Measurements from ENCODE around the gene CDC25A. TPM values are rescaled to one million over a fixed set of nuclear protein-coding genes. Genes with fewer than 3 reads are reported as not detected.
"Not testable (repeated sequence)": the region's sequence is repeated elsewhere in the genome, so short reads cannot be mapped to it uniquely, and the experiment has no call there.

CDC25A gene
- total RNA-seq, 2 donors from 2014 or later, result 35.8 to 76.7 TPM

DNA sequence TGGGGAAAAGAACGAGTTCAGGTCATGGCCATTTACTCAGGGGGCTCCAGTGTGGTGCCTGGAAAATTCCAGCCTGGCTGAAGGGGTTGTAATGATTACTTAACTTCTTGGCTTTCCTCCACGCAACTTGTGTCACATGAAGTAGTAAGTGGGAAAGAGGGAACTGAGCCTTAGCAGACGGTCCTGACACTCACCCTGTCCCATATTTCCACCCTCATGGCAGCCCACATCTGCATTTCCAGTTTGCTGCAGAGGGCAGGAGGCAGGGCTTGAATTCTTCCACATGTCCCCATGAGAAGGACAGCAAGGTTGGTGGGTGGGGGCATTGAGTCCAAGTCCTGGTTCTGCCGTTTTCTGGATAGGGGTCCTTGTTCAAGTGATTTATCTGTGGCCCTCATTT lies 27.2 kb upstream of the CDC25A start:
- no peak overlapping the region for H3K27ac Mint-ChIP-seq
- no peak for DNase-seq (ENCODE audit: low spot score)
- H3K27me3 Mint-ChIP-seq, result no peaks in the 10 kb centered on the region

DNA sequence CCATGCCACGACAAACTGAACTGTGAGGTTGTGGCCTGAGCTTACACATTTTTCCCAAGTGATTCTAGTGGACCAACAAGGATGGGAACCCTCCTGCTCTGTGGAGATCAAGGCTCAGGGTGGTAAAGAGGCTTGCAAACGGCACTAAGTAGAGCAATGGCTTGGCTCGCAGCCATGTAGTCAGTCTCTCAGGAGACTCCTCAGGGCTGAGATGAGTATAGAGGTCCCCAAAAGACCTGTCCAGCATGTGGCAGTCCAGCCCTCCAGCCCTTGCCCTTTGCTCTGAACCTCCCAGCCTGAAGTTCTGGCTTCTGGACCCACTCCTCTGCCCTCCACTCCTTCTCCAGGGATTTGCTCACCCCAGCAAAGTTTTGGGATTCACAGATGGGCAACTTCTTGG lies 26.8 kb upstream of the CDC25A start:
- H3K27me3 Mint-ChIP-seq, result no peaks in the 10 kb centered on the region
- H3K36me3 Mint-ChIP-seq, result no peaks in the 10 kb centered on the region
- peak in 1 of 2 donors; percentile 18 for ATAC-seq
- DNase-seq (ENCODE audit: low spot score), result no peak
- H3K27ac Mint-ChIP-seq, result no peak overlapping the region
- H3K9me3 Mint-ChIP-seq, result no peaks in the 10 kb centered on the region
- no peak overlapping the region for H3K4me3 Mint-ChIP-seq
- no peaks in the 10 kb centered on the region for H3K4me1 Mint-ChIP-seq (ENCODE audit: low read depth in 2 of 2)

More for the DNA sequence above, 27.2 kb upstream of the CDC25A start:
- H3K4me3 Mint-ChIP-seq, result no peak overlapping the region
- no peak for ATAC-seq
- no peaks in the 10 kb centered on the region for H3K4me1 Mint-ChIP-seq (ENCODE audit: low read depth in 2 of 2)
- H3K9me3 Mint-ChIP-seq, result no peaks in the 10 kb centered on the region
- H3K36me3 Mint-ChIP-seq, result no peaks in the 10 kb centered on the region

DNA sequence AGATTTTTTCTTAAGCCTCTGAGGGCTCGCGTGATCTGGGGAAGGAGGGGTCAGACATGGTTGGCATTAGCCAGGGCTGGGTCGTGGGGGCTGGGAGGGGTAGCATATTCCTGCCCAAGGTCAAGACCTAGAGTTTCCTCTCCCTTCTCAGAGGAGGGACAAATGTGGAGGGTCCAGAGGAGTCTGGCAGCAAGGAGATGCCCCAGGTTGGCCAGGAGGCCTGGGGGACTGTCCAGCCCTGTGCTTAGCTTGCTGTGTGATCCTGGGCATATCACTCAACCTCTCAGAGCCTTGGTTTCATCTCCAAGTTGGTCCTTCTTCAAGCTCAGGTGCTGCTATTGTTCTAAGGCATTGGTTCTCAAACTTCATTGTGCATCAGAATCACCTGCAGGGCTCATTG lies 26.0 kb upstream of the CDC25A start:
- H3K36me3 Mint-ChIP-seq, result no peaks in the 10 kb centered on the region
- no peak for DNase-seq (ENCODE audit: low spot score)
- ATAC-seq, result no peak
- H3K27me3 Mint-ChIP-seq, result no peaks in the 10 kb centered on the region
- H3K4me3 Mint-ChIP-seq, result no peak overlapping the region
- H3K4me1 Mint-ChIP-seq (ENCODE audit: low read depth in 2 of 2), result no peaks in the 10 kb centered on the region
- H3K27ac Mint-ChIP-seq, result no peak overlapping the region
- no peaks in the 10 kb centered on the region for H3K9me3 Mint-ChIP-seq

DNA sequence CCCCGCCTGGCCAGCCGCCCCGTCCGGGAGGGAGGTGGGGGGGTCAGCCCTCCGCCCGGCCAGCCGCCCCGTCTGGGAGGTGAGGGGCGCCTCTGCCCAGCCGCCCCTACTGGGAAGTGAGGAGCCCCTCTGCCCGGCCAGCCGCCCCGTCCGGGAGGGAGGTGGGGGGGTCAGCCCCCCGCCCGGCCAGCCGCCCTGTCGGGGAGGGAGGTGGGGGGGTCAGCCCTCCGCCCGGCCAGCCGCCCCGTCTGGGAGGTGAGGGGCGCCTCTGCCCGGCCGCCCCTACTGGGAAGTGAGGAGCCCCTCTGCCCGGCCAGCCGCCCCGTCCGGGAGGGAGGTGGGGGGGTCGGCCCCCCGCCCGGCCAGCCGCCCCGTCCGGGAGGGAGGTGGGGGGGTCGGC lies 23.6 kb upstream of the CDC25A start:
- H3K36me3 Mint-ChIP-seq; H3K27ac Mint-ChIP-seq; H3K9me3 Mint-ChIP-seq; DNase-seq (ENCODE audit: low spot score); H3K27me3 Mint-ChIP-seq; ATAC-seq; H3K4me3 Mint-ChIP-seq; H3K4me1 Mint-ChIP-seq (ENCODE audit: low read depth in 2 of 2): not testable (repeated sequence)

DNA sequence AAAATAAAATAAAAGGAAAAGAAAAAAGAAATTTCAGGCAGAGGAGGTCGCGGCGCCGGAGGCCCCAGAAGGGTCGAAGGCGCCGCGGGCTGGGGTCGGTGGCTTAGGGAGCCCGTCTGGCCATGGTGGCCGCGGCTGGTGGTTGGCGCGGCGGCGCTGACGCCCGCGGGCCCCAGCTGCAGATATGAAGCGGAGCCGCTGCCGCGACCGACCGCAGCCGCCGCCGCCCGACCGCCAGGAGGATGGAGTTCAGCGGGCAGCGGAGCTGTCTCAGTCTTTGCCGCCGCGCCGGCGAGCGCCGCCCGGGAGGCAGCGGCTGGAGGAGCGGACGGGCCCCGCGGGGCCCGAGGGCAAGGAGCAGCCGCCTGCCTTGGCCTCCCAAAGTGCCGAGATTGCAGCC lies 22.3 kb upstream of the CDC25A start:
- H3K27me3 Mint-ChIP-seq, H3K4me3 Mint-ChIP-seq, H3K9me3 Mint-ChIP-seq: not testable (repeated sequence)

DNA sequence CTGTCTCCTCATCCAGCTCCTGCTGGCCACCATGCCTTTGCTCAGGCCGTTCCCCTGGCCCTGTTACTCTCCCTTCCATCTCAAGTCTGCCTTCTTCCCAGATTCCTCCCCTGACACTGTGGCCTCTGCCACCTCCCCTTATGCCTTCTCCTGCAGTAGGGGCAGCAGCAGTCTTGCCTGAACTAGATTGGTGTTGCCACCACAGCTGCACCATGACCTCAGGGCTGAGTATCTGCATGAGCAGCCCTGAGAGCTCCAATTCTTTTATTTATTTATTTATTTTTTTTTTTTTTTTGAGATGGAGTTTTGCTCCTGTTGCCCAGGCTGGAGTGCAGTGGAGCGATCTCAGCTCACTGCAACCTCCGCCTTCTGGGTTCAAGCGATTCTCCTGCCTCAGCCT lies 21.2 kb upstream of the CDC25A start:
- no peaks in the 10 kb centered on the region for H3K4me1 Mint-ChIP-seq (ENCODE audit: low read depth in 2 of 2)
- H3K4me3 Mint-ChIP-seq, result no peak overlapping the region
- H3K27ac Mint-ChIP-seq, result no peak overlapping the region
- no peaks in the 10 kb centered on the region for H3K36me3 Mint-ChIP-seq
- DNase-seq (ENCODE audit: low spot score) (no peak), ATAC-seq (peak in 1 of 2 donors; percentile 55)
- H3K9me3 Mint-ChIP-seq, result no peaks in the 10 kb centered on the region
- H3K27me3 Mint-ChIP-seq, result no peaks in the 10 kb centered on the region

More for the DNA sequence above, 22.3 kb upstream of the CDC25A start:
- H3K27ac Mint-ChIP-seq; H3K36me3 Mint-ChIP-seq; DNase-seq (ENCODE audit: low spot score); H3K4me1 Mint-ChIP-seq (ENCODE audit: low read depth in 2 of 2); ATAC-seq: not testable (repeated sequence)

DNA sequence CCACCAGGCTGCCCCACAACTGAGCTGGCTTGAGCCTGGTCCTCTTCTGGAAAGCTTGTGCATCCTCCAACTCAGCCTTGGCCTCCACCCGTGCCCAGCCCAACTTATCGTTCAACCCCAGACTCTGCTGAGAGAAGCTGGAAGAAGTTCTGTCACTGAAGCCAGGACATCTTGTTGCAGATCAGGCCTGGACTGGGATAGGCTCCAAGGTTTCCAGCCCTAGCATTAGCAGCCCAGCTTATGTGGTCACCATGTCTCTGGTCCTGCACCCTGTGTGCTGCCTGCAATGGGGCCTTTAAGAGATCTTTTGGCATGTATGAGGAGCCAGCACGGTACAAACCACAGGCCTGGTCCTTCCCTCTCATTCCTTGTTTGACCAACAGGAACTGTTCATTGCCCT lies 19.9 kb upstream of the CDC25A start:
- H3K36me3 Mint-ChIP-seq, result no peaks in the 10 kb centered on the region
- no peak overlapping the region for H3K27ac Mint-ChIP-seq
- H3K4me1 Mint-ChIP-seq (ENCODE audit: low read depth in 2 of 2), result no peaks in the 10 kb centered on the region
- ATAC-seq, result peak in 1 of 2 donors; percentile 43
- H3K4me3 Mint-ChIP-seq, result no peak overlapping the region
- H3K27me3 Mint-ChIP-seq, result no peaks in the 10 kb centered on the region
- no peak for DNase-seq (ENCODE audit: low spot score)
- H3K9me3 Mint-ChIP-seq, result no peaks in the 10 kb centered on the region

DNA sequence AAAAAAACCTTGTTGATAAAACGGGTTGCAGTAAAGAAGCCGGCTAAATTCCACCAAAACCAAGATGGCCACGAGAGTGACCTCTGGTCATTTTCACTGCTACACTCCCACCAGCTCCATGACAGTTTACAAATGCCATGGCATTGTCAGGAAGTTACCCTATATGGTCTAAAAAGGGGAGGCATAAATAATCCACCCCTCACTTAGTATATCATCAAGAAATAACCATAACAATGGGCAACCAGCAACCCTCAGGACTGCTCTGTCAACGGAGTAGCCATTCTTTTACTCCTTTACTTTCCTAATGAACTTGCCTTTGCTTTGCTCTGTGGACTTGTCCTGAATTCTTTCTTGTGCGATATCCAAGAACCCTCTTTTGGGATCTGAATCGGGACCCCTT lies 14.4 kb upstream of the CDC25A start:
- Mint-ChIP-seq H3K27ac (no peak overlapping the region), H3K4me3 (no peak overlapping the region)

DNA sequence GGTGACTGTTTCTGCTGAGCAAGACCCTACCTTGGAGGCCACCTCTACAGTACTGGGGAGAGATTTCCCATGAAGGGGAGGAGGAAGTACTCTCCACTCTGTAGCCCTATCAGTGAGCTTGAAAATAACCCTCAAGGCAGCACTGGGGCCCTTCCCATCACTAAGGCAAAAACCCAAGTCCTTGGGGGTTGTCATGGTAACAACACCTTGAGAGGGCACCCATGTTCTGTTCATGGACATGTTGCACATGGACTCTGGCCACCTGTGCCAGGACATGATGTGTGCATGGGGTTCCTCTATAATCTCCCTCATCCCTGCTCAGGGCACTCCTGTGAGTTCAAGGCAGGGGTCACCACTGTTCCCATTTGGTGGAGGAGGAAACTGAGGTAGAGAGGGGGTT lies 10.9 kb upstream of the CDC25A start:
- Mint-ChIP-seq H3K4me1 (ENCODE audit: low read depth in 2 of 2) (no peaks in the 10 kb centered on the region), H3K4me3 (no peak overlapping the region), H3K9me3 (no peaks in the 10 kb centered on the region), H3K36me3 (no peaks in the 10 kb centered on the region), H3K27ac (no peak overlapping the region), H3K27me3 (no peaks in the 10 kb centered on the region)
- ATAC-seq (no peak), DNase-seq (ENCODE audit: low spot score) (no peak)

More for the DNA sequence above, 14.4 kb upstream of the CDC25A start:
- Mint-ChIP-seq H3K9me3 (no peaks in the 10 kb centered on the region), H3K4me1 (ENCODE audit: low read depth in 2 of 2) (no peaks in the 10 kb centered on the region), H3K36me3 (no peaks in the 10 kb centered on the region), H3K27me3 (no peaks in the 10 kb centered on the region)
- no peak for ATAC-seq
- DNase-seq (ENCODE audit: low spot score), result no peak

DNA sequence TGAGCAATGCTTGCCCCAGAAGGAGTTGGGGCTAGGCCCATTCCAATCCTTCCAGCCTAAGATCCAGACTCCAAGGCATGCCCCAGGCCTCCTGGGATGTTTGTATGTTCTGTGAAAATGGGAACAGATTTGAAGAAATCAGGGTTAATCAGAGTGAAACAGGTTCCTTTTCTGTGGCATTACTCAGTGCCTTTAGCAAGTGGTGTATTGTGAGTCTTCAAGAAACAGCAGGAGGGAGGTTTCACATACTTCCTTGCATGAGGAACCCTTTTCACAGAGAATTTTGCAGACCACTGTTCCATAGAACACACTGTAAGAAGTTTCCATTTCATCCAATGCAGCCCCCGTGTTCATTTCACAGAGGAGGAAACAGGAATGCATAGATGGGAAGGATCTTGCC lies 8.4 kb upstream of the CDC25A start:
- no peak overlapping the region for H3K27ac Mint-ChIP-seq
- no peaks in the 10 kb centered on the region for H3K27me3 Mint-ChIP-seq
- ATAC-seq, result no peak
- no peaks in the 10 kb centered on the region for H3K4me1 Mint-ChIP-seq (ENCODE audit: low read depth in 2 of 2)
- no peak for DNase-seq (ENCODE audit: low spot score)
- H3K36me3 Mint-ChIP-seq, result no peaks in the 10 kb centered on the region
- no peak overlapping the region for H3K4me3 Mint-ChIP-seq
- no peaks in the 10 kb centered on the region for H3K9me3 Mint-ChIP-seq

DNA sequence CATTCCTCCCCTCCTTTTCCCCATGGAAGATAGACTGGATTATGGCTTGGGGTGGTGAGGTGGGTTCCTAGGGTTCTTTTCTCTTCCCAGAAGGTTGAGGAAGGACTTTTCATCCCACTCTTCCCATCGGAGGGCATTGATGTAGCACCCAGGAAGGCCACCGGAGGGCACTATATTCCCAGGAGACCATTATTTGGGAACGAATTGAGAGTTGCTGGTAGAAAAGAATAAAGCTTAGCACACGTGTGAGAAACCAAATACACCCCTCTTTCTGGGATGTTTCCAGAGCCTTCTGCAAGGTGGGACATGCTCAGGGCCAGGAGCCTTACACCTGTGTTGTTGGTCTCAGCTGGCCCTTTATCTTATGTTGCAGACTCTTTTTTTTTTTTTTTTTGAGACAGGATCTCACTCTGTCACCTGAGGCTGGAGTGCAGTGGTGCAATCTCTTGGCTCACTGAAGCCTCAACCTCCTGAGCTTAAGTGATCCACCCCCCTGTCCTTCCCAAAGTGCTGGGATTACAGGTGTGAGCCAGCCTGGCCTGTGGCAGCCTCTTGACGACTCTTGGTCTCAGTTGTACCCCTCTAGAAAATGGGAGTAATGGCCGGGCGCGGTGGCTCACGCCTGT lies 6.3 kb upstream of the CDC25A start:
- ATAC-seq (no peak), DNase-seq (ENCODE audit: low spot score) (no peak)
- H3K4me3 Mint-ChIP-seq, result no peak overlapping the region
- no peak overlapping the region for H3K27ac Mint-ChIP-seq
- no peaks in the 10 kb centered on the region for H3K4me1 Mint-ChIP-seq (ENCODE audit: low read depth in 2 of 2)
- H3K9me3 Mint-ChIP-seq, result no peaks in the 10 kb centered on the region
- no peaks in the 10 kb centered on the region for H3K27me3 Mint-ChIP-seq
- no peaks in the 10 kb centered on the region for H3K36me3 Mint-ChIP-seq

DNA sequence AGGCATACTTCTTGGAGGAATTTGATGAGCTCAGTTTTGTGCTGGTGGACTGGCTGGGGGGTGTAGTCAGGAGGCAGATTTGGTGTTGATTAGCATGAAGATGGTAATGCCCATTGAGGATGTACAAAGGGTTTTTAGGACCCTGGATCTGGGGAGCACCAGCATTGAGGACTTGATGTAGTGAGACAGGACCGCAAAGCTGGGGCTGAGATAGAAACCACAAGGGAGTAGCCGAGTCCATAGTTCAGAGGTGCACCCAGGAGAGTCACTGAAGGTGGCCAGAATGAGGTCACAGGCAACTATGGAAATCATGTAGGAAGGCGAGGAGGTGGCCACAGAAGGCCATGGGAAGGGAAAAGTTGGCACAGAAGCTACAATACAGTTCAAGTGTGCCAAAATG lies 2.7 kb upstream of the CDC25A start:
- ATAC-seq, result no peak
- no peak overlapping the region for H3K4me3 Mint-ChIP-seq
- no peaks in the 10 kb centered on the region for H3K27me3 Mint-ChIP-seq

DNA sequence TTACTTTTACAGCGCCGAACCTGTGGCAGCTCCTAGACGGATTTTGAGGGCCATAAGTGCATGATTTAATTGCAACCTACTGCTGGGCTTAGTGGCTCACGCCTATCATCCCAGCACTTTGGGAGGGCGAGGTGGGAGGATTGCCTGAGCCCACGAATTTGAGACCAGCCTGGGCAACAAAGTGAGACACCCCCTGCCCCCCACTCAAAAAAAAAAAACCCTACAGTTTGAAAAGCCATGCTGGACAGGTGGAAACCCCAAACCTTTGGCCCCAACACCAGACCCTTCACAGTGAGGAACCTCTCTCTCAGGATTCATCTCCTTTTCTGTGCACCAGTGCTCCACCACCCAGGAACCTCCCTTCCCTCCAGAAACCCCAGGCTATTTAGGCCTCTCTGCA lies 1.1 kb upstream of the CDC25A start:
- H3K4me3 Mint-ChIP-seq, result peak overlapping the region; percentile 78
- H3K4me1 Mint-ChIP-seq (ENCODE audit: low read depth in 2 of 2), result peaks cover 9 to 24% of the 10 kb centered on the region in 2 donors
- DNase-seq (ENCODE audit: low spot score) (no peak), ATAC-seq (no peak)
- H3K9me3 Mint-ChIP-seq, result no peaks in the 10 kb centered on the region
- H3K27me3 Mint-ChIP-seq, result no peaks in the 10 kb centered on the region
- H3K36me3 Mint-ChIP-seq, result peaks cover 9% of the 10 kb centered on the region
- H3K27ac Mint-ChIP-seq, result peak overlapping the region; percentile 45 to 77

More for the DNA sequence above, 2.7 kb upstream of the CDC25A start:
- peaks cover 9 to 22% of the 10 kb centered on the region in 2 donors for H3K4me1 Mint-ChIP-seq (ENCODE audit: low read depth in 2 of 2)
- DNase-seq (ENCODE audit: low spot score), result no peak
- H3K27ac Mint-ChIP-seq, result no peak overlapping the region
- H3K9me3 Mint-ChIP-seq, result no peaks in the 10 kb centered on the region
- H3K36me3 Mint-ChIP-seq, result peaks cover 9% of the 10 kb centered on the region

DNA sequence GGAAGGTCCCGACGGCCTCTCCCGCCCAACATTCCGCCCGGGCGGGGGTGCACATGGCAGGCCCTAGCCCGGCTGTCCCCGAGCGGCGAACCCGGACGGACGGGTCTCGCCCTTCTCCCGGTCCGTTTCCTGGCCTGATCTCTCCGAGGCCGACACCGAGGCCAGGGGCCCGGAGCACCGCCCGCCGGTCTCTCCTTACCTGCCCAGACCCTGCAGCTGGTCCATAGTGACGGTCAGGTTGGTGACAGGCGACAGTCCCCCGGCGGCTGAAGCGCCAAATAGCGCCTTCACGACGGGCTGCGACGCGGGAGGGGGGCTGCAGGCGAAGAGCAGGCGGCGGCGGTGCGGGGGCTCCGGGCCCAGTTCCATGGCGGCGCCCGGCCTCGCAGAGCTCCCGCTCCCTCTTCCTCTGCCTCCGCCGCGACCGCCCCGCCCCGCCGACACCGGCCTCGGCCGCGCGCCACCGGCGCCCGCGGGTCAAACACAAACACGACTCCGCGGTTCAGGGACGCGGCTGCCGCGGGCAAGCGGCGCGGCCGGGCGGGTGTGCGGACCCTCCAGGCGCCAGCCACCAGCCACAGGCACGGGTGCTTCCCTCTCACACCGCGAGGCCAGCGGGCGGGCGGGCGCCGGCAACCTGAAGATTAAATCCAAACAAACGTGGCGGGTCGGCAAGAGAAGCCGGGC lies 495 bp downstream of the CDC25A start:
- DNase-seq (ENCODE audit: low spot score), result no peak
- Mint-ChIP-seq H3K36me3 (peaks cover 11% of the 10 kb centered on the region), H3K27ac (peak overlapping the region; percentile 77 to 80), H3K27me3 (no peaks in the 10 kb centered on the region), H3K4me1 (ENCODE audit: low read depth in 2 of 2) (peaks cover 9 to 24% of the 10 kb centered on the region in 2 donors), H3K9me3 (no peaks in the 10 kb centered on the region), H3K4me3 (peak overlapping the region; percentile 94)
- ATAC-seq, result peak; percentile 50

DNA sequence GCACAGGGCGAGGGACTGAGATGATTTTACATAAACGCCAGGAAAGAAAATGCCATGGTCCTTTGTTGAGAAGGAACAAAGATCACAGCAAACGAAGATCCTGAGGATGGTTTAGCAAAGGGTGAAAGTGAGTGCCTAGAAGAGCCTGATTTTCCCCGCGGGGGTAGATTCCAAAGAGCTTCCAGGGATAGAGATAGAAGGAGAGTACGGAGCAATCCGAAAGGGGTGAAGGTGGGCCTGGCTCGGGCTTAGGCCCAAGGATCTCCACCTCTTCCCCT lies 977 bp downstream of the CDC25A start:
- no peak for ATAC-seq
- peaks cover 9 to 24% of the 10 kb centered on the region in 2 donors for H3K4me1 Mint-ChIP-seq (ENCODE audit: low read depth in 2 of 2)
- H3K36me3 Mint-ChIP-seq, result peaks cover 15% of the 10 kb centered on the region
- H3K27ac Mint-ChIP-seq, result peak overlapping the region; percentile 75 to 80
- H3K27me3 Mint-ChIP-seq, result no peaks in the 10 kb centered on the region
- no peaks in the 10 kb centered on the region for H3K9me3 Mint-ChIP-seq
- peak overlapping the region; percentile 94 for H3K4me3 Mint-ChIP-seq
- no peak for DNase-seq (ENCODE audit: low spot score)
